Ishikawa (cell line): ENCODE data around the gene TOR4A.

Source experiments
- CEBPB ChIP-seq: IDR thresholded peaks from 2 replicates; pipeline ENCODE4 v1.6.1; 2012
- CREB1 ChIP-seq: IDR thresholded peaks from 2 replicates; pipeline ENCODE4 v1.6.1; 2012; ENCODE audit warnings: low read depth
- EGR1 ChIP-seq: IDR thresholded peaks from 2 replicates; pipeline ENCODE4 v1.6.1; 2012
- EP300 ChIP-seq: IDR thresholded peaks from 2 replicates; pipeline ENCODE4 v1.6.1; 2012; ENCODE audit warnings: borderline replicate concordance
- MAX ChIP-seq: IDR thresholded peaks from 2 replicates; pipeline ENCODE4 v1.6.1; 2012
- RAD21 ChIP-seq: IDR thresholded peaks from 2 replicates; pipeline ENCODE4 v1.6.1; 2012; ENCODE audit warnings: low read depth
- REST ChIP-seq: IDR thresholded peaks from 2 replicates; pipeline ENCODE4 v1.6.1; 2012; ENCODE audit warnings: low read depth, mild to moderate bottlenecking
- TAF1 ChIP-seq: IDR thresholded peaks from 2 replicates; pipeline ENCODE4 v1.6.1; 2012; ENCODE audit warnings: low read depth, mild to moderate bottlenecking
- TEAD4 ChIP-seq: IDR thresholded peaks from 2 replicates; pipeline ENCODE4 v1.6.1; 2012
- USF1 ChIP-seq: IDR thresholded peaks from 2 replicates; pipeline ENCODE4 v1.6.1; 2012
- YY1 ChIP-seq: IDR thresholded peaks from 2 replicates; pipeline ENCODE4 v1.6.1; 2012; ENCODE audit warnings: low read depth

DNA sequence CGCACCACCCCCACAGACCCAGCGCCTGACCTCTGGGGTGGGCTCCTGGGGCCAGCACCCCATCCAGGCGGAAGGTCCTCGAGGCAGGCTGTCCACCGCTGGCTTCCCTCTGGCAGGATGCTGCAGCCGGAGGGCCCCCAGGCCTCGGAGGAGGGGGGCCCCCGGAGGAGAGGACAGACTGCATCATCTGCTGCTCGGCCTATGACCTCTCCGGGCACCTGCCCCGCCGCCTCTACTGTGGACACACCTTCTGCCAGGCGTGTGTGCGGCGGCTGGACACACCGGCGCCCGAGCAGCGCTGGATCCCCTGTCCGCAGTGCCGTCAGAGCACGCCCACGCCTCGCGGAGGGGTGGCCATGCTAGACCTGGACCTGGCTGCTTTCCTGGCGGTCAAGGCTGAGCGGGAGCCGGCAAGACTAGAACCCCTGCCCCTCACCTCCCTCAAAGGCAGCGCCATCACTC is 49.0 kb upstream of the TOR4A start:
- peak; percentile 56; the same call in 1 of the 2 replicates for TF ChIP-seq MAX
- peak; percentile 93 for TF ChIP-seq EGR1
- TF ChIP-seq USF1: no peak
- no peak for TF ChIP-seq EP300
- no peak for TF ChIP-seq CREB1
- TF ChIP-seq REST: no peak
- TF ChIP-seq RAD21: no peak
- no peak for TF ChIP-seq TAF1
- no peak for TF ChIP-seq TEAD4
- TF ChIP-seq YY1: no peak
- TF ChIP-seq CEBPB: no peak
